H1 (cell line): Measurements from ENCODE around the gene ITIH4. TPM values are rescaled to one million over a fixed set of nuclear protein-coding genes. Genes with fewer than 3 reads are reported as not detected.
A peak's percentile ranks its signal among the peaks of the same experiment; 100 is the strongest.

Experiments used
- CTCF ChIA-PET: fragments of 300-600 bp; sonication (Branson Sonifier 250); formaldehyde crosslinking; loops from one replicate; lab custom pipeline; 2021; ENCODE audit not compliant: partially characterized antibody; lab: Charles Lee
- POLR2A ChIA-PET: fragments of 300-600 bp; sonication (Branson Sonifier 250); formaldehyde crosslinking; loops from one replicate; lab custom pipeline; 2021; ENCODE audit warnings: inconsistent platforms; ENCODE audit not compliant: partially characterized antibody; lab: Charles Lee
- DNase-seq, 2 experiments: peaks; one replicate each; pipeline versions ENCODE4 v3.0.0 to v3.0.0-alpha.2; 2010 to 2022; ENCODE audit warnings: low spot score in 2 of 2, low read depth in 1 of 2, mixed read lengths in 1 of 2
- FAIRE-seq: peaks from 2 replicates; lab custom pipeline; 2011; peaks lifted over from hg19 to GRCh38; lab: Jason Lieb, UNC
- H2AFZ ChIP-seq: 2 replicates; pipeline ENCODE4 v1.8.1; 2012; ENCODE audit warnings: low read length, inconsistent platforms
- H2AK5ac ChIP-seq: 2 replicates; pipeline ENCODE4 v1.6.1; 2013; ENCODE audit warnings: low read depth, low read length
- H2BK120ac ChIP-seq: replicated peaks from 2 replicates; pipeline ENCODE3; 2013; ENCODE audit warnings: low read depth, low read length, inconsistent platforms
- H2BK12ac ChIP-seq: 2 replicates; pipeline ENCODE4 v1.6.1; 2013; ENCODE audit warnings: low read depth, low read length
- H2BK15ac ChIP-seq: 2 replicates; pipeline ENCODE4 v1.6.1; 2013; ENCODE audit warnings: low read length
- H2BK20ac ChIP-seq: 2 replicates; pipeline ENCODE4 v1.6.1; 2013; ENCODE audit warnings: low read length
- H2BK5ac ChIP-seq: 2 replicates; pipeline ENCODE4 v1.6.1; 2013; ENCODE audit warnings: low read depth, low read length
- H3K14ac ChIP-seq: 2 replicates; pipeline ENCODE4 v1.6.1; 2013; ENCODE audit warnings: inconsistent platforms; ENCODE audit not compliant: insufficient read length
- H3K18ac ChIP-seq: 2 replicates; pipeline ENCODE4 v1.6.1; 2013; ENCODE audit warnings: low read length; ENCODE audit errors: extremely low read depth
- H3K23ac ChIP-seq: 2 replicates; pipeline ENCODE4 v1.6.1; 2013; ENCODE audit warnings: inconsistent platforms; ENCODE audit not compliant: insufficient read length
- H3K23me2 ChIP-seq: 2 replicates; pipeline ENCODE4 v1.6.1; 2013; ENCODE audit warnings: low read depth, low read length
- H3K27ac ChIP-seq: 2 replicates; pipeline ENCODE4 v1.6.1; 2011; ENCODE audit warnings: low read depth, low read length, inconsistent platforms
- H3K27me3 ChIP-seq, 4 experiments: replicated peaks in 1 of 4; 1 replicate in 1 of 4; 2 replicates in 3 of 4; pipeline versions ENCODE4 v1.6.1 to v1.8.1; 2011 to 2013; ENCODE audit warnings: low read length in 3 of 4, mild to moderate bottlenecking in 3 of 4, inconsistent platforms in 2 of 4, mixed read lengths in 2 of 4, moderate library complexity in 1 of 4; ENCODE audit not compliant: control insufficient read depth in 3 of 4, insufficient read depth in 3 of 4; ENCODE audit errors: extremely low read depth in 1 of 4
- H3K36me3 ChIP-seq, 4 experiments: 2 replicates each; pipeline versions ENCODE4 v1.6.1 to v1.8.1; 2011 to 2013; ENCODE audit warnings: mild to moderate bottlenecking in 4 of 4, low read length in 3 of 4, moderate library complexity in 2 of 4, control low read depth in 1 of 4, inconsistent platforms in 1 of 4; ENCODE audit not compliant: insufficient read depth in 4 of 4, control insufficient read depth in 2 of 4
- H3K4ac ChIP-seq: replicated peaks from 2 replicates; pipeline ENCODE3; 2013; ENCODE audit warnings: low read length, low read depth, mixed read lengths, inconsistent platforms; ENCODE audit not compliant: insufficient read length
- H3K4me1 ChIP-seq, 4 experiments: replicated peaks in 1 of 4; 1 replicate in 1 of 4; 2 replicates in 3 of 4; pipeline versions ENCODE4 v1.6.1 to v1.8.1; 2011 to 2013; ENCODE audit warnings: low read length in 3 of 4, inconsistent platforms in 2 of 4, mixed read lengths in 1 of 4; ENCODE audit not compliant: insufficient read depth in 4 of 4, control insufficient read depth in 3 of 4
- H3K4me2 ChIP-seq, 2 experiments: 2 replicates each; pipeline versions ENCODE4 v1.6.1 to v1.8.1; 2011 to 2013; ENCODE audit warnings: low read depth in 2 of 2, low read length in 2 of 2, control low read depth in 1 of 2, inconsistent platforms in 1 of 2, mild to moderate bottlenecking in 1 of 2; ENCODE audit not compliant: insufficient read depth in 1 of 2
- H3K4me3 ChIP-seq, 4 experiments: fragments of 200-600, 300-600 bp in 1 of 4; sonication (generic), shearing (Covaris generic), sonication (Bioruptor Twin) in 1 of 4; 2 replicates each; pipeline versions ENCODE4 v1.5.1 to v1.8.1; 2011 to 2016; ENCODE audit warnings: low read length in 4 of 4, low read depth in 3 of 4, control low read depth in 2 of 4, inconsistent platforms in 2 of 4, mild to moderate bottlenecking in 2 of 4, mixed read lengths in 1 of 4, moderate library complexity in 1 of 4; ENCODE audit not compliant: insufficient read depth in 2 of 4; ENCODE audit errors: extremely low read depth in 1 of 4
- H3K56ac ChIP-seq: replicated peaks from 2 replicates; pipeline ENCODE3; 2013; ENCODE audit warnings: low read depth, mild to moderate bottlenecking, mixed read lengths, low read length, inconsistent platforms; ENCODE audit not compliant: insufficient read length
- H3K79me1 ChIP-seq: 2 replicates; pipeline ENCODE4 v1.6.1; 2013; ENCODE audit warnings: low read depth, low read length, control low read depth
- H3K79me2 ChIP-seq, 2 experiments: 2 replicates each; pipeline versions ENCODE4 v1.6.1 to v1.8.1; 2012 to 2013; ENCODE audit warnings: low read length in 2 of 2, mild to moderate bottlenecking in 2 of 2, inconsistent platforms in 1 of 2; ENCODE audit not compliant: insufficient read depth in 2 of 2, control insufficient read depth in 1 of 2
- H3K9ac ChIP-seq, 4 experiments: replicated peaks in 1 of 4; 1 replicate in 1 of 4; 2 replicates in 3 of 4; pipeline versions ENCODE4 v1.6.1 to v1.8.1; 2011 to 2013; ENCODE audit warnings: low read depth in 3 of 4, low read length in 3 of 4, control low read depth in 2 of 4, mild to moderate bottlenecking in 2 of 4, moderate library complexity in 2 of 4, inconsistent platforms in 1 of 4; ENCODE audit errors: extremely low read depth in 1 of 4
- H3K9me3 ChIP-seq, 2 experiments: 2 replicates each; pipeline versions ENCODE4 v1.6.1 to v1.8.1; 2012 to 2013; ENCODE audit warnings: mild to moderate bottlenecking in 2 of 2, moderate library complexity in 2 of 2, control low read depth in 1 of 2, inconsistent platforms in 1 of 2, low read depth in 1 of 2, low read length in 1 of 2, mixed read lengths in 1 of 2; ENCODE audit not compliant: insufficient read depth in 2 of 2
- H4K20me1 ChIP-seq, 2 experiments: replicated peaks in 1 of 2; 2 replicates each; pipeline versions ENCODE3 to v1.8.1; 2011 to 2013; ENCODE audit warnings: inconsistent platforms in 2 of 2, low read length in 2 of 2, mild to moderate bottlenecking in 1 of 2; ENCODE audit not compliant: insufficient read depth in 2 of 2, control insufficient read depth in 1 of 2
- H4K5ac ChIP-seq: 2 replicates; pipeline ENCODE4 v1.6.1; 2013; ENCODE audit warnings: low read length, low read depth, mixed read lengths, inconsistent platforms; ENCODE audit not compliant: insufficient read length
- H4K8ac ChIP-seq: 2 replicates; pipeline ENCODE4 v1.8.0; 2013; ENCODE audit warnings: mild to moderate bottlenecking, moderate library complexity, low read length, inconsistent platforms; ENCODE audit not compliant: insufficient read depth; ENCODE audit errors: extremely low read depth
- H4K91ac ChIP-seq: replicated peaks from 2 replicates; pipeline ENCODE3; 2013; ENCODE audit warnings: low read length, mixed read lengths, inconsistent platforms; ENCODE audit not compliant: insufficient read length
- CTBP2 ChIP-seq: IDR thresholded peaks from 2 replicates; pipeline ENCODE4 v1.7.0; 2011; ENCODE audit warnings: borderline replicate concordance, mild to moderate bottlenecking, moderate library complexity, mixed read lengths, low read length; ENCODE audit not compliant: insufficient read depth, insufficient read length
- SP1 ChIP-seq: IDR thresholded peaks from 2 replicates; pipeline ENCODE4 v1.6.1; 2011; ENCODE audit warnings: low read depth, low read length
- WGBS, 2 experiments: shearing (Covaris generic) in 1 of 2; methylation state at CpG; one replicate each; pipeline versions ENCODE4 v1.1.6 to v1.1.7; 2013 to 2015; ENCODE audit warnings: low lambda C conversion rate in 2 of 2, mixed read lengths in 2 of 2, inconsistent platforms in 1 of 2, low coverage in 1 of 2, missing lambda C conversion rate in 1 of 2; ENCODE audit not compliant: insufficient replicate concordance in 2 of 2, insufficient coverage in 1 of 2, insufficient read length in 1 of 2; ENCODE audit errors: extremely low coverage in 1 of 2, missing lambda C conversion rate in 1 of 2; 5-methylcytosine and 5-hydroxymethylcytosine counted together
- polyA plus RNA-seq, 7 experiments: library from polyadenylated mRNA; depleted of rRNA in 3 of 7; stranded (reverse) in 5 of 7; unstranded in 2 of 7; fragments of >200 nt in 5 of 7; fragments of 200-250 nt in 2 of 7; gene quantifications; 1 replicate in 5 of 7; 2 replicates in 1 of 7; 4 replicates in 1 of 7; pipeline versions ENCODE4 v1.2.1 to v1.2.3, GENCODE V29; 2011 to 2013; ENCODE audit warnings: missing spikeins in 2 of 7, mixed read lengths in 2 of 7
- total RNA-seq: library from RNA; stranded (reverse); fragmentation: NEBNext Ultra II Directional; extraction: Animal tissue kit (Norgen Biotek cat#: 25700); gene quantifications from 2 replicates; pipeline ENCODE4 v1.2.1, GENCODE V29; 2021

Gene ITIH4
- total and polyA plus RNA-seq, 2 of the 8 experiments (the other 6 are each of a cell fraction or from before 2014, with no cell fraction given), result 3.4 to 3.7 TPM

DNA sequence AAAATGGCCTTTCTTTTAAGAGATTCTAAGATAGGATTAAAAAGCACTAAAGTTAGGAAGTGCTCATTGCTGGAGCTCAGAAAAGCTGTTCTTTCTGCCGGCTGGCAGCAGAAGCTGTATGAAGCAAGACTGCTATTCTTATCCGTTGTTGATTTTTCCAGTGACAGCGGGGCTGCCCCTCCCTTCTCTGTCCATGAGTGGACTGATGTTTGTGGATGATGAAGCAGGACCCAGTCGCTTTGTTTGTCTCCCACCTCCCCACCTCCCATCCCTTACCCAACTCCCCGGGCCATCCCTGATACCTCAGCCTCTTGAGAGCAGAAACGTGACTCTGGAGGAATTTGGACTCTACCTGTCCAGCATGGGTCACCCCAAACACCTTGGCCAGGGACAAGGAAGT is 14.7 kb upstream of the ITIH4 start:
- Histone ChIP-seq H2AK5ac (no peak overlapping the region), H3K4me3 (no peak overlapping the region), H3K4me2 (no peak overlapping the region), H2AFZ (no peak overlapping the region), H3K4me1 (no peaks in the 10 kb centered on the region), H4K91ac (no peak overlapping the region), H3K79me1 (no peaks in the 10 kb centered on the region; the same call in 1 of the 2 replicates), H4K8ac (no peak overlapping the region), H3K36me3 (peaks cover 3 to 12% (median 10%) of the 10 kb centered on the region in 4 experiments; a peak in 7 of 8 replicates), H2BK5ac (no peak overlapping the region), H3K56ac (no peak overlapping the region), H3K27ac (0 out of 2 replicates have a peak overlapping the region, but pooled peaks have one; percentile 45), H4K20me1 (peaks cover 2 to 3% of the 10 kb centered on the region in 2 experiments), H3K14ac (no peak overlapping the region), H2BK15ac (no peak overlapping the region), H3K18ac (no peak overlapping the region), H3K23me2 (no peaks in the 10 kb centered on the region), H4K5ac (no peak overlapping the region), H3K79me2 (no peaks in the 10 kb centered on the region), H2BK20ac (no peak overlapping the region), H3K9ac (no peak overlapping the region), H2BK12ac (no peak overlapping the region), H3K4ac (no peak overlapping the region), H2BK120ac (no peak overlapping the region), H3K9me3 (no peaks in the 10 kb centered on the region), H3K27me3 (no peaks in the 10 kb centered on the region), H3K23ac (no peak overlapping the region)
- WGBS, 2 experiments, result 77% methylated on average over 6 of the region's 6 CpGs; no CpG with 5 or more reads in 1 of the 2 experiments
- ChIA-PET CTCF (interaction anchor here (0.6 to 4.2 kb wide), 21 partner anchors 8 to 351 kb away, joined by 3 to 46 read pairs (median 4); partner anchors contain the start of gene MUSTN1), POLR2A (interaction anchor here (1.1 kb wide), 1 partner anchor 351 kb away, joined by 3 read pairs; no protein-coding TSS in a partner anchor)
- no peak for TF ChIP-seq CTBP2
- TF ChIP-seq SP1, result no peak
- DNase-seq (no peak), FAIRE-seq (no peak)
